ENCODE data around the gene TUBGCP3. TPM values are rescaled to one million over a fixed set of nuclear protein-coding genes. Genes with fewer than 3 reads are reported as not detected.

The TUBGCP3 gene
- total RNA-seq, 1 experiment from 2014 or later, result 49.9 TPM

GRCh38 chr13:112468069-112468468 lies 119.9 kb downstream of the TUBGCP3 start:
- H3K9ac ChIP-seq (ENCODE audit: low read length), result no peak overlapping the region
- no peaks in the 10 kb centered on the region for H3K9me3 ChIP-seq (ENCODE audit: low read length)
- no peaks in the 10 kb centered on the region for H3K9me2 ChIP-seq (replicated peaks; ENCODE audit: insufficient read depth, low read length)
- peaks cover 17% of the 10 kb centered on the region for H3K36me3 ChIP-seq (ENCODE audit: insufficient read depth, low read length)
- no peak for DNase-seq
- no peak overlapping the region for H3K4me3 ChIP-seq (ENCODE audit: low read length)
- H3K4me2 ChIP-seq (ENCODE audit: low read depth, low read length, poor library complexity, severe bottlenecking), result no peak overlapping the region
- H3K27me3 ChIP-seq (ENCODE audit: low read length), result no peaks in the 10 kb centered on the region
- H3K79me2 ChIP-seq (ENCODE audit: low read length), result peaks cover 20% of the 10 kb centered on the region
- no peaks in the 10 kb centered on the region for H4K20me1 ChIP-seq (ENCODE audit: insufficient read depth, low read depth, low read length)
- no peaks in the 10 kb centered on the region for H3K4me1 ChIP-seq (ENCODE audit: low read length)
- no peak overlapping the region for H2AFZ ChIP-seq (ENCODE audit: low read length)
- no peak overlapping the region for H3K27ac ChIP-seq (ENCODE audit: low read length)

DNA sequence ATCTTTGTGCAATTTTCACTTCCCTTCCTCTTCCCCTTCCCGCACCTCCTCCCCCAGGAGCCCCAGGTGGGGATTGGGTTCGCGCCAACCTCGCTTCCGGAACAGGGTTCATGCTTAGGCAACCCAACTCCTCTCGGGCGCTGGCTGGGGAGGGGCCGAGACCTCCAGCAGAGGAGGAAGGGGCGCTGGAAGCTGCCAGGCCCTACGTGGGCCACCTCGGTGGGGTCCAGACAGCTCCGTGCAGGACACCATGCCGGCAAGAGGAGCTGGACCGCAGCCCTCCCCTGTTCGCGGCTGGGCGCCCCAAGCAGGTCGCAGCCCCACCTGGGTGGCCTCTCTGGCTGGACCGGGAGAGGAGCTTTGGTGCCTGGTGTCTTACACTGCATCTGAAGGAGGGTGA lies 120.7 kb downstream of the TUBGCP3 start:
- Histone ChIP-seq H3K9me2 (replicated peaks; ENCODE audit: insufficient read depth, low read length) (no peaks in the 10 kb centered on the region), H3K4me3 (ENCODE audit: low read length) (no peak overlapping the region), H3K27me3 (ENCODE audit: low read length) (no peaks in the 10 kb centered on the region), H3K79me2 (ENCODE audit: low read length) (peaks cover 15% of the 10 kb centered on the region), H3K9me3 (ENCODE audit: low read length) (no peaks in the 10 kb centered on the region), H3K4me1 (ENCODE audit: low read length) (no peaks in the 10 kb centered on the region), H2AFZ (ENCODE audit: low read length) (no peak overlapping the region), H4K20me1 (ENCODE audit: insufficient read depth, low read depth, low read length) (no peaks in the 10 kb centered on the region), H3K9ac (ENCODE audit: low read length) (no peak overlapping the region), H3K4me2 (ENCODE audit: low read depth, low read length, poor library complexity, severe bottlenecking) (no peak overlapping the region), H3K36me3 (ENCODE audit: insufficient read depth, low read length) (peaks cover 10% of the 10 kb centered on the region), H3K27ac (ENCODE audit: low read length) (no peak overlapping the region)
- DNase-seq, result no peak

DNA sequence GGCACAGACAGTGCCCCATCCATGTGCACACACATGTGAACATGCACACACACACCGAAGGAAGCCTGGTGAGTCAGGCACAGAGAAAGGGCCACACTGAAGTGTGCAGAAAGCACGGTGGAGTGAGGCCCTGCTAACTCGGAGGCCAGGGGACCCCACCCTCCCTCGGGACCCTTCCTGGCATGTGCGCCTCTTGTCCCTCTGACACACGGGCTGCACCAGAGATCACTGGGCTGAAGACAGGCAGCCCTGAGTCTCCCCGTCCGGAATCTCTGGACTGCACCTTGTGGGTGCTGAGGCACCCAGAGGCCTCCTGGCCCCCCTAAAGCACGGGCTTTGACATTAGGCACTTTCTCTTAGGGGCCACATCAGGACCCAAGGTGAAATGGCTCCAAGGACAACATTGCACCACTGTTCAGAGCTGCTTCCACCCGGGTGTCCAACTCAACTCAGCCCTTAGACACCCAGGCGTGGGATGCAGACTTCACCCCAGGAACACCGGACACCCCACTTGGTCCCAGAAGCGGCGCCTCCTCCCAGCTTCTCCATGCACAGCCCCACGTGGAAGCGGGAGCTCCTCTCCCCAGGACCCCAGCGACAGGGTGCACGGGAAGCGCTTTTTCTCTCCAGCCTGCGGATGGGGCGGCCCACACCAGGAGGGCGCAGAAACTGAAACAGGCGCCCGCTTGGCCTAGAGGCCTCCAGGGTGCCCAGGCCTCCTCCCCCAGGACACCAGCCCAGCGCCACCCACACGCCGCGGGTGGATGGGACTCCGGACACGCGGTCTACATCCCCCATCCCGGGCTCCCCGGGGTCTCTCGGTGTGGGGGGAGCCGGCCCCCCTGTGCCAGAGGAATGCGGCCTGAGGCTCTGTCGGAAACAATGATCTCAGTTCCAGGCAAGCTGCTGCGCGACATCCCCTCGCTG lies 121.6 kb downstream of the TUBGCP3 start:
- Histone ChIP-seq H3K9me2 (replicated peaks; ENCODE audit: insufficient read depth, low read length) (no peaks in the 10 kb centered on the region), H3K4me1 (ENCODE audit: low read length) (no peaks in the 10 kb centered on the region), H3K36me3 (ENCODE audit: insufficient read depth, low read length) (peaks cover 7% of the 10 kb centered on the region; the same call in 1 of the 2 replicates), H4K20me1 (ENCODE audit: insufficient read depth, low read depth, low read length) (no peaks in the 10 kb centered on the region), H3K9me3 (ENCODE audit: low read length) (no peaks in the 10 kb centered on the region), H3K27ac (ENCODE audit: low read length) (no peak overlapping the region), H3K4me2 (ENCODE audit: low read depth, low read length, poor library complexity, severe bottlenecking) (no peak overlapping the region), H3K27me3 (ENCODE audit: low read length) (no peaks in the 10 kb centered on the region), H2AFZ (ENCODE audit: low read length) (no peak overlapping the region), H3K9ac (ENCODE audit: low read length) (no peak overlapping the region), H3K79me2 (ENCODE audit: low read length) (peaks cover 6% of the 10 kb centered on the region), H3K4me3 (ENCODE audit: low read length) (no peak overlapping the region)
- no peak for DNase-seq

- Histone ChIP-seq H3K4me2 (ENCODE audit: low read depth, low read length, poor library complexity, severe bottlenecking) (no peak overlapping the region), H3K4me3 (ENCODE audit: low read length) (no peak overlapping the region), H3K27me3 (ENCODE audit: low read length) (no peaks in the 10 kb centered on the region), H4K20me1 (ENCODE audit: insufficient read depth, low read depth, low read length) (no peaks in the 10 kb centered on the region), H2AFZ (ENCODE audit: low read length) (no peak overlapping the region), H3K36me3 (ENCODE audit: insufficient read depth, low read length) (peaks cover 7% of the 10 kb centered on the region; the same call in 1 of the 2 replicates), H3K27ac (ENCODE audit: low read length) (no peak overlapping the region), H3K4me1 (ENCODE audit: low read length) (no peaks in the 10 kb centered on the region), H3K9ac (ENCODE audit: low read length) (no peak overlapping the region), H3K79me2 (ENCODE audit: low read length) (peaks cover 3% of the 10 kb centered on the region; the same call in 1 of the 2 replicates), H3K9me3 (ENCODE audit: low read length) (no peaks in the 10 kb centered on the region), H3K9me2 (replicated peaks; ENCODE audit: insufficient read depth, low read length) (no peaks in the 10 kb centered on the region)
- no peak for DNase-seq
Observed at GRCh38 chr13:112465251-112466131, 122.5 kb downstream of the TUBGCP3 start.

- no peaks in the 10 kb centered on the region for H3K4me1 ChIP-seq (ENCODE audit: low read length)
- no peaks in the 10 kb centered on the region for H3K9me2 ChIP-seq (replicated peaks; ENCODE audit: insufficient read depth, low read length)
- peaks cover 7% of the 10 kb centered on the region; the same call in 1 of the 2 replicates for H3K36me3 ChIP-seq (ENCODE audit: insufficient read depth, low read length)
- no peak overlapping the region for H3K4me3 ChIP-seq (ENCODE audit: low read length)
- DNase-seq, result no peak
- no peaks in the 10 kb centered on the region for H3K79me2 ChIP-seq (ENCODE audit: low read length)
- H4K20me1 ChIP-seq (ENCODE audit: insufficient read depth, low read depth, low read length), result no peaks in the 10 kb centered on the region
- H3K4me2 ChIP-seq (ENCODE audit: low read depth, low read length, poor library complexity, severe bottlenecking), result no peak overlapping the region
- H2AFZ ChIP-seq (ENCODE audit: low read length), result no peak overlapping the region
- no peak overlapping the region for H3K9ac ChIP-seq (ENCODE audit: low read length)
- no peaks in the 10 kb centered on the region for H3K9me3 ChIP-seq (ENCODE audit: low read length)
- no peaks in the 10 kb centered on the region for H3K27me3 ChIP-seq (ENCODE audit: low read length)
- H3K27ac ChIP-seq (ENCODE audit: low read length), result no peak overlapping the region
Observed at GRCh38 chr13:112464720-112465119, 123.2 kb downstream of the TUBGCP3 start.

DNA sequence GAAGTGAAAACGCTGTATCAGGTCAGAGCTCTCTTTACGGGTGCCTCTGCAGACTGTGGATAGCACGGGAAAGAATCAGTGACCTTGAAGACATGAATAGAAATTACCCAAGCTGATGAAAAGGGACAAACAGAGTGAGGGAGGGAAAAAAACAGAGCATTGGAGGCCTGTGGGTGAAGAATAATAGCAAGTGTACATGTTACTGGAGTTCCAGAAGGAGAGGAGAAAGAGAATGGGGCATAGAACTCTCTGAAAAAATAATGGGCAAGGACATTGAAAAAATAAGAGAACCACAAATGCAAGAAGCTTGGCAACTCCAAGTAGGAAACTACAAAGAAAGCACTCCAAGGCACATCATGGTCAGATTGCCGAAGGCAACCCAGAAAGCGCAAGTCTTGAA lies 125.5 kb downstream of the TUBGCP3 start:
- Histone ChIP-seq H3K9me2 (replicated peaks; ENCODE audit: insufficient read depth, low read length) (no peaks in the 10 kb centered on the region), H3K9ac (ENCODE audit: low read length) (no peak overlapping the region), H3K4me2 (ENCODE audit: low read depth, low read length, poor library complexity, severe bottlenecking) (no peak overlapping the region), H3K27ac (ENCODE audit: low read length) (no peak overlapping the region), H3K27me3 (ENCODE audit: low read length) (no peaks in the 10 kb centered on the region), H3K9me3 (ENCODE audit: low read length) (no peaks in the 10 kb centered on the region), H3K79me2 (ENCODE audit: low read length) (no peaks in the 10 kb centered on the region), H3K4me3 (ENCODE audit: low read length) (no peak overlapping the region), H4K20me1 (ENCODE audit: insufficient read depth, low read depth, low read length) (no peaks in the 10 kb centered on the region), H3K36me3 (ENCODE audit: insufficient read depth, low read length) (peaks cover 7% of the 10 kb centered on the region; the same call in 1 of the 2 replicates), H2AFZ (ENCODE audit: low read length) (no peak overlapping the region), H3K4me1 (ENCODE audit: low read length) (no peaks in the 10 kb centered on the region)
- DNase-seq, result no peak

- Histone ChIP-seq H3K27me3 (ENCODE audit: low read length) (no peaks in the 10 kb centered on the region), H3K9me2 (replicated peaks; ENCODE audit: insufficient read depth, low read length) (no peaks in the 10 kb centered on the region), H3K79me2 (ENCODE audit: low read length) (no peaks in the 10 kb centered on the region), H4K20me1 (ENCODE audit: insufficient read depth, low read depth, low read length) (no peaks in the 10 kb centered on the region), H3K27ac (ENCODE audit: low read length) (no peak overlapping the region), H3K4me3 (ENCODE audit: low read length) (no peak overlapping the region), H2AFZ (ENCODE audit: low read length) (no peak overlapping the region), H3K4me2 (ENCODE audit: low read depth, low read length, poor library complexity, severe bottlenecking) (no peak overlapping the region), H3K4me1 (ENCODE audit: low read length) (no peaks in the 10 kb centered on the region), H3K9ac (ENCODE audit: low read length) (no peak overlapping the region), H3K36me3 (ENCODE audit: insufficient read depth, low read length) (no peaks in the 10 kb centered on the region), H3K9me3 (ENCODE audit: low read length) (no peaks in the 10 kb centered on the region)
- DNase-seq, result no peak
Observed at GRCh38 chr13:112457485-112457884, 130.5 kb downstream of the TUBGCP3 start.

GRCh38 chr13:112457081-112457480 lies 130.9 kb downstream of the TUBGCP3 start:
- no peak overlapping the region for H3K27ac ChIP-seq (ENCODE audit: low read length)
- no peaks in the 10 kb centered on the region for H3K79me2 ChIP-seq (ENCODE audit: low read length)
- no peaks in the 10 kb centered on the region for H3K9me3 ChIP-seq (ENCODE audit: low read length)
- H3K9me2 ChIP-seq (replicated peaks; ENCODE audit: insufficient read depth, low read length), result no peaks in the 10 kb centered on the region
- H3K4me3 ChIP-seq (ENCODE audit: low read length), result no peak overlapping the region
- no peak overlapping the region for H2AFZ ChIP-seq (ENCODE audit: low read length)
- no peaks in the 10 kb centered on the region for H3K4me1 ChIP-seq (ENCODE audit: low read length)
- no peak overlapping the region for H3K4me2 ChIP-seq (ENCODE audit: low read depth, low read length, poor library complexity, severe bottlenecking)
- H3K9ac ChIP-seq (ENCODE audit: low read length), result no peak overlapping the region
- H4K20me1 ChIP-seq (ENCODE audit: insufficient read depth, low read depth, low read length), result no peaks in the 10 kb centered on the region
- no peak for DNase-seq
- no peaks in the 10 kb centered on the region for H3K36me3 ChIP-seq (ENCODE audit: insufficient read depth, low read length)
- H3K27me3 ChIP-seq (ENCODE audit: low read length), result no peaks in the 10 kb centered on the region
